Kidney epithelial cell (primary cell): ENCODE measurements around the gene MAP3K3. TPM values are rescaled to one million over a fixed set of nuclear protein-coding genes. Genes with fewer than 3 reads are reported as not detected.

Experiments
- DNase-seq: peaks from one replicate; pipeline ENCODE4 v3.0.0-alpha.2; 2010; ENCODE audit warnings: low read depth
- H3K27me3 ChIP-seq: 2 replicates; pipeline ENCODE4 v1.6.0; 2011; ENCODE audit warnings: low read length; ENCODE audit not compliant: control insufficient read depth, insufficient read depth
- H3K36me3 ChIP-seq: 2 replicates; pipeline ENCODE4 v1.5.1; 2011; ENCODE audit warnings: low read length; ENCODE audit not compliant: control insufficient read depth, insufficient read depth
- H3K4me3 ChIP-seq: 2 replicates; pipeline ENCODE4 v1.5.1; 2011; ENCODE audit warnings: low read depth, mild to moderate bottlenecking, control low read depth, low read length
- total RNA-seq: library from RNA; depleted of rRNA; stranded (reverse); fragments of >200 nt; gene quantifications from 2 replicates; pipeline ENCODE4 v1.2.3, GENCODE V29; 2015
- TF ChIP-seq, protein P1 (sequence below): IDR thresholded peaks from 2 replicates; pipeline ENCODE4 v1.5.1; 2011; ENCODE audit warnings: mild to moderate bottlenecking, moderate library complexity, low read length, control low read depth, inconsistent platforms; ENCODE audit not compliant: insufficient read depth, poor library complexity, severe bottlenecking

Gene MAP3K3
- total RNA-seq, 1 donor from 2014 or later = 19.8 TPM

- TF ChIP-seq, protein P1, sequence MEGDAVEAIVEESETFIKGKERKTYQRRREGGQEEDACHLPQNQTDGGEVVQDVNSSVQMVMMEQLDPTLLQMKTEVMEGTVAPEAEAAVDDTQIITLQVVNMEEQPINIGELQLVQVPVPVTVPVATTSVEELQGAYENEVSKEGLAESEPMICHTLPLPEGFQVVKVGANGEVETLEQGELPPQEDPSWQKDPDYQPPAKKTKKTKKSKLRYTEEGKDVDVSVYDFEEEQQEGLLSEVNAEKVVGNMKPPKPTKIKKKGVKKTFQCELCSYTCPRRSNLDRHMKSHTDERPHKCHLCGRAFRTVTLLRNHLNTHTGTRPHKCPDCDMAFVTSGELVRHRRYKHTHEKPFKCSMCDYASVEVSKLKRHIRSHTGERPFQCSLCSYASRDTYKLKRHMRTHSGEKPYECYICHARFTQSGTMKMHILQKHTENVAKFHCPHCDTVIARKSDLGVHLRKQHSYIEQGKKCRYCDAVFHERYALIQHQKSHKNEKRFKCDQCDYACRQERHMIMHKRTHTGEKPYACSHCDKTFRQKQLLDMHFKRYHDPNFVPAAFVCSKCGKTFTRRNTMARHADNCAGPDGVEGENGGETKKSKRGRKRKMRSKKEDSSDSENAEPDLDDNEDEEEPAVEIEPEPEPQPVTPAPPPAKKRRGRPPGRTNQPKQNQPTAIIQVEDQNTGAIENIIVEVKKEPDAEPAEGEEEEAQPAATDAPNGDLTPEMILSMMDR = peak; percentile 46
These were observed 74.3 kb downstream of the MAP3K3 start for GRCh38 chr17:63696381-63696961.

DNA sequence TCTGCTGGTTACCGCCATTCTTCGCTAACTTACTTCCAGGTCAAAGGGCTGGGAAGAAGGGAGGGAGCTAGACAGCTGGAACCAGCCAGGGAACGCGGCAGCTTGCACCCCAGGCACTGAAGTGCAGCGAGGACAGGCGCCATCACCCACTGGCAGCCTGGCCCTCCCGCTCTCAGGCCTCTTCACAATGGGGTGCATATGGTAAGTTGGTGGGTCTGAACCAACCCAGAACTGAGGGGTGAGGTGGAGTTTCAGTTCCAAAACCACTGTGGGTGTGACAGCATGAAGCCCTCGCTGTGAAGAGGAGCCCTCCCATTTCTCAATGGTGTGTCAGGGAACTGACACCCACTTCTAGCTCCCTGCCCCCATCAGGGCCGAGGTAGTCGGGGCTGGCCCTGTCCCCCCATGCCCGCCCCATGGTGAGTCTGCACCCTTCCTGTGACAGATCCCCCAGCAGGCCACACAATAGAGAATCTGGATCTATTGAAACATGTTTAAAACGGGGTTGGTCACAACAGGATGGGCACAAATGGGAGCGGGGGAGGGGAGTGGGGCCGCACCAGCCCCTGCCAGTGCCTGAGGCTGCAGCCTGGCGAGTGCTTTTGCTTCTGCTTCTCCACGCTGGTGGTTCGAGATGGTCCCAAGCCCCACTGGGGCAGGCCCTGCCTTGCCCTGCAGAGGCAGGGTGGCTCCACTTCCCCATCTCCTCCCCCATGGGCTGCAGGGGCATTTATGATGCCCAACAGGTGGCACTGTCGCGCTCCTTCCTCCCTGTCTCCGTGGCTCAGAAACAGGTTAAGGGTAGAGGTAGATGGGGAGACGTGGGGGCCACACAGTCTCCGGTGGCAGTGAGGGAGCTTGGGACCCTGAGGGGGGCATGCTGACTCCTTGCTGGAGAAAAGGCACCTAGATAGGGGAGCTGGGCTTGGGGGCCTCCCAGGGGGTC lies 75.4 kb downstream of the MAP3K3 start:
- no peak for DNase-seq
- H3K36me3 ChIP-seq = peaks cover 1% of the 10 kb centered on the region
- no peak overlapping the region for H3K4me3 ChIP-seq
- H3K27me3 ChIP-seq = no peaks in the 10 kb centered on the region
- TF ChIP-seq, protein P1 = peak; percentile 68

More at GRCh38 chr17:63696381-63696961, 74.3 kb downstream of the MAP3K3 start:
- no peak for DNase-seq
- Histone ChIP-seq H3K27me3 (no peaks in the 10 kb centered on the region), H3K36me3 (peaks cover 2% of the 10 kb centered on the region), H3K4me3 (no peak overlapping the region)

GRCh38 chr17:63698381-63698885 lies 76.2 kb downstream of the MAP3K3 start:
- Histone ChIP-seq H3K4me3 (peak overlapping the region; percentile 50), H3K36me3 (peaks cover 1% of the 10 kb centered on the region), H3K27me3 (no peaks in the 10 kb centered on the region)
- TF ChIP-seq, protein P1 = no peak
- DNase-seq = no peak

GRCh38 chr17:63698886-63699637 lies 76.8 kb downstream of the MAP3K3 start:
- DNase-seq = no peak
- TF ChIP-seq, protein P1 = no peak
- peaks cover 3% of the 10 kb centered on the region for H3K36me3 ChIP-seq
- H3K27me3 ChIP-seq = no peaks in the 10 kb centered on the region
- peak overlapping the region; percentile 50 for H3K4me3 ChIP-seq

DNA sequence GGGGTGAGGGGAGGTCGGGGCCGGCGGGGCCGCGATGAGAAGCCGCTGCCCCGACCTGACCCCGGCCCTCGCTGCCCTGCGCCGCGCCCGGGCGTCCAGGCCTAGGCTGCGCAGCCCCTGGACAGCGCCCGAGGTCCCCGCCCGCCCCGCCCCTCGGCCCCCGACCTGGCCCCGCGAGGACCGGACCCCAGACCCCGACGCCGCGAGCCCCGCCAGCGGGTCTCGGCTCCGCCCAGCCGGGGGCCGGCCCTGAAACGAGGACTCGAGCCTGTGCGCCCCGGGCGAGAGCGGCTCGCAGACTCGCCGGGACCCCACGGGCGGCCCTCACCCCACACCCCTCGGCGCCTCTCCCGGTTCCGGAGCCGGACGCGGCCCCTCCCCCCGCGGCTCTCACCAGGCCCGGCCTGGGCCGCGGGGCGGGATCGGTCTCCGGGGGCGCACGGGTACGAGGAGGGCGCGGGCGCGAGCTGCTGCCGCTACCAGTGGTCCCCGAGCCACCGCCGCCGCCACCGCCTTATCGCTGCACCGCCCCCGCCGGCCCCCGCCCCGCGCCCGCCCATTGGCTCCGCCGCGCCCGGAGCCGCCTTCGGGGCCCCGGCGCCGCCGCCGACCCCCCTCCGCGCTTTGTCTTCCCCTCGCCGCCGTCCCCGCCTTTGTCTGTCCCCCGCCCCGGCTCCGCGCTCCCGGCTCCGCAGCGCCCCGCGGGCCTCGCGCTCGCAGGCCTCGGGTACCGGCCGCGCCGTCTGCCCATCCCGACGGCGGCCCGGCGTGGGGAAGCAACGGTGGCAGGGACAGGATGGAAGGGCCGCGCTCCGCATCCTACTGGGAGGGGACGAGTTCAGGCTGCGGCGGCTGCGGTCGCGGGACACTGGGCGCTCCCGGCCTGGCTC lies 77.7 kb downstream of the MAP3K3 start, which contains the start of gene LIMD2:
Gene LIMD2 (minus strand): TSS at position 488 of the 890 bp plus-strand sequence. CDS start 827 bp downstream, outside the sequence.
- no peak for DNase-seq
- Histone ChIP-seq H3K36me3 (peaks cover 3% of the 10 kb centered on the region), H3K4me3 (peak within 1 kb of the TSS; percentile 50), H3K27me3 (no peaks in the 10 kb centered on the region)
- TF ChIP-seq, protein P1 = no peak
